Panc1 (cell line): ENCODE data around the gene BCLAF1. TPM values are rescaled to one million over a fixed set of nuclear protein-coding genes. Genes with fewer than 3 reads are reported as not detected.

Source experiments
- ATAC-seq: fragments of 200-7000 bp; cut with Tn5 transposase; 2 replicates; pipeline ENCODE4 v1.9.1; 2020; ENCODE audit warnings: mild to moderate bottlenecking, moderate library complexity
- BruUV-seq: library from RNA; stranded (reverse); fragments of 400-500 nt; replicated peaks from 2 replicates; lab custom pipeline; 2021; lab: Mats Ljungman, UMichigan
- CTCF ChIA-PET: fragments of 300-600 bp; sonication (Branson Sonifier 250); formaldehyde crosslinking; loops from one replicate; lab custom pipeline; 2022; ENCODE audit warnings: antibody characterized with exemption; lab: Charles Lee
- POLR2A ChIA-PET: fragments of 300-600 bp; sonication (Branson Sonifier 250); formaldehyde crosslinking; loops from one replicate; lab custom pipeline; 2022; ENCODE audit warnings: antibody characterized with exemption; lab: Charles Lee
- DNase-seq: peaks from one replicate; pipeline ENCODE4 v3.0.0-alpha.2; 2010; ENCODE audit warnings: low read depth, low spot score
- H3K27ac ChIP-seq: 2 replicates; pipeline ENCODE4 v1.5.1; 2011; ENCODE audit warnings: mild to moderate bottlenecking, low read length, inconsistent platforms
- H3K27me3 ChIP-seq: fragments of 200-500 bp; sonication (Bioruptor generic); 2 replicates; pipeline ENCODE4 v1.6.0; 2014; ENCODE audit warnings: low read length, inconsistent platforms; ENCODE audit not compliant: control insufficient read depth, insufficient read depth
- H3K36me3 ChIP-seq: fragments of 200-500 bp; sonication (Bioruptor generic); 2 replicates; pipeline ENCODE4 v1.5.1; 2014; ENCODE audit warnings: inconsistent platforms, mild to moderate bottlenecking, low read length, moderate library complexity; ENCODE audit not compliant: control insufficient read depth, insufficient read depth
- H3K4me1 ChIP-seq: 2 replicates; pipeline ENCODE4 v1.5.1; 2011; ENCODE audit warnings: inconsistent platforms, mild to moderate bottlenecking, low read length, moderate library complexity; ENCODE audit not compliant: control insufficient read depth, insufficient read depth
- H3K4me3 ChIP-seq, 2 experiments: 2 replicates each; pipeline ENCODE4 v1.5.1; 2011 to 2012; ENCODE audit warnings: low read depth in 2 of 2, low read length in 2 of 2, mild to moderate bottlenecking in 2 of 2, inconsistent platforms in 1 of 2, moderate library complexity in 1 of 2
- H3K9me3 ChIP-seq: fragments of 200-500 bp; sonication (Bioruptor generic); 2 replicates; pipeline ENCODE4 v1.5.1; 2014; ENCODE audit warnings: low read depth, mild to moderate bottlenecking, inconsistent platforms, low read length, moderate library complexity; ENCODE audit not compliant: control insufficient read depth, insufficient read depth
- POLR2AphosphoS5 ChIP-seq: IDR thresholded peaks from 2 replicates; pipeline ENCODE4 v1.6.1; 2012; ENCODE audit warnings: mild to moderate bottlenecking, low read depth, low read length, moderate library complexity
- SIN3A ChIP-seq: IDR thresholded peaks from 2 replicates; pipeline ENCODE4 v1.6.1; 2012; ENCODE audit warnings: low read depth, mild to moderate bottlenecking, low read length, moderate library complexity, borderline replicate concordance; ENCODE audit not compliant: insufficient read depth
- TCF7L2 ChIP-seq: IDR thresholded peaks from 2 replicates; pipeline ENCODE4 v1.6.1; 2011; ENCODE audit warnings: mild to moderate bottlenecking, low read depth, low read length, inconsistent platforms
- in situ Hi-C: cut with HindIII; loops from 2 replicates; pipeline ENCODE4 v1.10.0; 2016; ENCODE audit warnings: low sequenced_read_pairs, low pct_unique_long_range_greater_than_20kb
- intact Hi-C: fragments of 100-400 bp; cut with micrococcal nuclease; formaldehyde crosslinking; loops from one replicate; pipeline ENCODE4 v1.10.0; 2022; ENCODE audit not compliant: unreplicated experiment
- total RNA-seq: library from RNA; stranded (reverse); gene quantifications from one replicate; pipeline ENCODE4 v1.2.1, GENCODE V29; 2021; ENCODE audit not compliant: unreplicated experiment
- TF ChIP-seq, protein P1 (sequence below), 2 experiments: IDR thresholded peaks; 2 replicates each; pipeline ENCODE4 v1.6.1; 2011 to 2012; ENCODE audit warnings: low read depth in 2 of 2, control low read depth in 1 of 2, low read length in 1 of 2, mild to moderate bottlenecking in 1 of 2, moderate library complexity in 1 of 2; ENCODE audit not compliant: insufficient read depth in 1 of 2
- TF ChIP-seq, protein P2 (sequence below): fragments of 450-650 bp; IDR thresholded peaks from 2 replicates; pipeline ENCODE4 v1.5.1; 2017; ENCODE audit warnings: mild to moderate bottlenecking

The BCLAF1 gene
- total RNA-seq, 1 experiment from 2014 or later: 151 TPM

DNA sequence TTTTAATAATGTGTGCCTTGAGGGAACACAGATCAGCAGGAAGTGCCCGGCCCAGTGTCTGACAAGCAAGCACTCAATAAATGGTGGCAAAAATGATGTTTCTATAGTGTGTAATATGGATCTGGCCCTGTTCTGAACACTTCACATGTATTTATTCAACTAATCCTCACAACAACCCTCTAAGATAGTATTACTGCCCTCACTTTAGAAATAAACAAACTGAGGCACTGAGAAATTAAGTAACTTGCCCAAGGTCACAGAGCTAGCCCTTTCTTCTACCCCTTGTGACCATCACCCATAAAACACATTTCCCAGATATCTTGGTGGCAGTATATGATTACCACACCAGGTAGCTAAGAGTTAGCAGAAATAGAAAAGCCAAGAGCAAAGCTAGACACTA is 26.7 kb downstream of the BCLAF1 start:
- ChIA-PET POLR2A (interaction anchor here (0.5 kb wide), 1 partner anchor 628 kb away, joined by 10 read pairs; no protein-coding TSS in a partner anchor), CTCF (no interaction called here)
- DNase-seq (no peak), ATAC-seq (no peak)
- no peak overlapping the region for H3K27ac ChIP-seq
- TF ChIP-seq TCF7L2 (no peak), POLR2AphosphoS5 (no peak), SIN3A (no peak)
- TF ChIP-seq, protein P1, sequence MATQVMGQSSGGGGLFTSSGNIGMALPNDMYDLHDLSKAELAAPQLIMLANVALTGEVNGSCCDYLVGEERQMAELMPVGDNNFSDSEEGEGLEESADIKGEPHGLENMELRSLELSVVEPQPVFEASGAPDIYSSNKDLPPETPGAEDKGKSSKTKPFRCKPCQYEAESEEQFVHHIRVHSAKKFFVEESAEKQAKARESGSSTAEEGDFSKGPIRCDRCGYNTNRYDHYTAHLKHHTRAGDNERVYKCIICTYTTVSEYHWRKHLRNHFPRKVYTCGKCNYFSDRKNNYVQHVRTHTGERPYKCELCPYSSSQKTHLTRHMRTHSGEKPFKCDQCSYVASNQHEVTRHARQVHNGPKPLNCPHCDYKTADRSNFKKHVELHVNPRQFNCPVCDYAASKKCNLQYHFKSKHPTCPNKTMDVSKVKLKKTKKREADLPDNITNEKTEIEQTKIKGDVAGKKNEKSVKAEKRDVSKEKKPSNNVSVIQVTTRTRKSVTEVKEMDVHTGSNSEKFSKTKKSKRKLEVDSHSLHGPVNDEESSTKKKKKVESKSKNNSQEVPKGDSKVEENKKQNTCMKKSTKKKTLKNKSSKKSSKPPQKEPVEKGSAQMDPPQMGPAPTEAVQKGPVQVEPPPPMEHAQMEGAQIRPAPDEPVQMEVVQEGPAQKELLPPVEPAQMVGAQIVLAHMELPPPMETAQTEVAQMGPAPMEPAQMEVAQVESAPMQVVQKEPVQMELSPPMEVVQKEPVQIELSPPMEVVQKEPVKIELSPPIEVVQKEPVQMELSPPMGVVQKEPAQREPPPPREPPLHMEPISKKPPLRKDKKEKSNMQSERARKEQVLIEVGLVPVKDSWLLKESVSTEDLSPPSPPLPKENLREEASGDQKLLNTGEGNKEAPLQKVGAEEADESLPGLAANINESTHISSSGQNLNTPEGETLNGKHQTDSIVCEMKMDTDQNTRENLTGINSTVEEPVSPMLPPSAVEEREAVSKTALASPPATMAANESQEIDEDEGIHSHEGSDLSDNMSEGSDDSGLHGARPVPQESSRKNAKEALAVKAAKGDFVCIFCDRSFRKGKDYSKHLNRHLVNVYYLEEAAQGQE (IDR thresholded peaks at IDR 0.05; ENCODE audit: insufficient read depth in 1 of 2, low read depth in 2 of 2, low read length in 1 of 2): no peak
- TF ChIP-seq, protein P2, sequence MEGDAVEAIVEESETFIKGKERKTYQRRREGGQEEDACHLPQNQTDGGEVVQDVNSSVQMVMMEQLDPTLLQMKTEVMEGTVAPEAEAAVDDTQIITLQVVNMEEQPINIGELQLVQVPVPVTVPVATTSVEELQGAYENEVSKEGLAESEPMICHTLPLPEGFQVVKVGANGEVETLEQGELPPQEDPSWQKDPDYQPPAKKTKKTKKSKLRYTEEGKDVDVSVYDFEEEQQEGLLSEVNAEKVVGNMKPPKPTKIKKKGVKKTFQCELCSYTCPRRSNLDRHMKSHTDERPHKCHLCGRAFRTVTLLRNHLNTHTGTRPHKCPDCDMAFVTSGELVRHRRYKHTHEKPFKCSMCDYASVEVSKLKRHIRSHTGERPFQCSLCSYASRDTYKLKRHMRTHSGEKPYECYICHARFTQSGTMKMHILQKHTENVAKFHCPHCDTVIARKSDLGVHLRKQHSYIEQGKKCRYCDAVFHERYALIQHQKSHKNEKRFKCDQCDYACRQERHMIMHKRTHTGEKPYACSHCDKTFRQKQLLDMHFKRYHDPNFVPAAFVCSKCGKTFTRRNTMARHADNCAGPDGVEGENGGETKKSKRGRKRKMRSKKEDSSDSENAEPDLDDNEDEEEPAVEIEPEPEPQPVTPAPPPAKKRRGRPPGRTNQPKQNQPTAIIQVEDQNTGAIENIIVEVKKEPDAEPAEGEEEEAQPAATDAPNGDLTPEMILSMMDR: no peak
- in situ Hi-C loops: no loop called here
- H3K9me3 ChIP-seq: no peaks in the 10 kb centered on the region
- H3K4me3 ChIP-seq: no peak overlapping the region
- no TSS peak for BruUV-seq
- H3K27me3 ChIP-seq: no peaks in the 10 kb centered on the region
- peaks cover 92% of the 10 kb centered on the region for H3K36me3 ChIP-seq
- no peaks in the 10 kb centered on the region for H3K4me1 ChIP-seq
- intact Hi-C loops: no loop called here

DNA sequence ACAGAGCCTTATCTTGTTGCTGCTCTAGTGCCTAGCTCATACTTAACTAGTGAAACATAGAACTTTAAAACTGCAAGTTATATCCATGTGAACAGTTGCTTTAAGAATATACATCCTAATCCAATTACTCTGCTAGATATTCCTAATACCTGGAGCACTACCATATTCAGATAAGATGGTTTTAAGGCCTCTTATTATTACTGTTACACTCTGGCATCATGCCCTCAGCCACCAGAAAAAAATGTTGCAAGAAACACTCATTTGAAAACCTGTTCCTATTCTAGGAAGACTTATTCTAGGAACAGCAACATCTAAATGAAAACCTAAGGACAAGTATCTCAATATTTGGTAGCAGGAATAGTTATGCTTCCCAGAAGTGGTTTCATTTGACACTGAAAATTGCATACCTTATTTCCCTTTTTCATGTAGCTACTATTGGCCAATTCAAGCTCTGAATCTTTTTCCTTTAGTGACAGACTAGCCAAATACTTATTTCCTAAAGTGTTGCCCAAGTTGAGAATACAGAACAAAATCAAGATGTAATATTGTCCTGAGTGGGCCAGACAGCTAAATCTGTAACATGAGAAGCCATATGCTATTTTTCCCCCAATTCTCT is 34.7 kb downstream of the BCLAF1 start:
- no TSS peak for BruUV-seq
- Histone ChIP-seq H3K27ac (no peak overlapping the region), H3K27me3 (no peaks in the 10 kb centered on the region), H3K4me3 (no peak overlapping the region), H3K4me1 (peaks cover 11% of the 10 kb centered on the region), H3K36me3 (peaks cover 25% of the 10 kb centered on the region), H3K9me3 (no peaks in the 10 kb centered on the region)
- peak; percentile 42; the same call in 1 of the 2 replicates for TF ChIP-seq POLR2AphosphoS5
- TF ChIP-seq, protein P2: no peak
- TF ChIP-seq SIN3A: no peak
- intact Hi-C loops (loop anchor here (5.0 kb wide), 1 partner anchor 62 kb away; no protein-coding TSS in a partner anchor), in situ Hi-C loops (no loop called here)
- DNase-seq (no peak), ATAC-seq (no peak)
- POLR2A ChIA-PET: no interaction called here
- CTCF ChIA-PET: no interaction called here
